Measurements from ENCODE around the gene LINC01488.

LINC01488 gene

GRCh38 chr11:69511358-69512055, 30.0 kb downstream of the LINC01488 start:
- peak; percentile 56 for DNase-seq

GRCh38 chr11:69512136-69512535, 30.7 kb downstream of the LINC01488 start:
- no peak for DNase-seq

DNA sequence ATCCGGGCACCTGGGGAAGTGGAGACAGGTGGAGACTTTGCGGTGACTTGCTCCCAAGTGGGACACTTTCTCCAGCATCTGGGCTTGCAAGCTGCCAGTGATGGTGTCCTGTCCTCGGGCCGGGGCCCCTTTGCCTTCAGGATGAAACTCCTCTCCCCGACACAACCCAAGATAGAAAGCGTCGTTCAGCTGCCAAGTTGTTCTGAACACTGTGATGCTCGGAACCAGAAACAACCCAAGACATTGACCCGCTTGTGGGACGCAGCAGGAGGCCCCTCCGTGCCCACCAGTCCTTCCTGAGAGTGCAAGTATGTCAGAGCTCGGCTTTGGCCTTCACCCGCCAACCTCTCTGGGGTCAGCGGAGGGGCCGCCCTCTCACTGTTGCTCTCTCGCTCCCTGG, 31.3 kb downstream of the LINC01488 start:
- DNase-seq: no peak

- no peak for DNase-seq
Observed at GRCh38 chr11:69513196-69513595, 31.7 kb downstream of the LINC01488 start.

DNA sequence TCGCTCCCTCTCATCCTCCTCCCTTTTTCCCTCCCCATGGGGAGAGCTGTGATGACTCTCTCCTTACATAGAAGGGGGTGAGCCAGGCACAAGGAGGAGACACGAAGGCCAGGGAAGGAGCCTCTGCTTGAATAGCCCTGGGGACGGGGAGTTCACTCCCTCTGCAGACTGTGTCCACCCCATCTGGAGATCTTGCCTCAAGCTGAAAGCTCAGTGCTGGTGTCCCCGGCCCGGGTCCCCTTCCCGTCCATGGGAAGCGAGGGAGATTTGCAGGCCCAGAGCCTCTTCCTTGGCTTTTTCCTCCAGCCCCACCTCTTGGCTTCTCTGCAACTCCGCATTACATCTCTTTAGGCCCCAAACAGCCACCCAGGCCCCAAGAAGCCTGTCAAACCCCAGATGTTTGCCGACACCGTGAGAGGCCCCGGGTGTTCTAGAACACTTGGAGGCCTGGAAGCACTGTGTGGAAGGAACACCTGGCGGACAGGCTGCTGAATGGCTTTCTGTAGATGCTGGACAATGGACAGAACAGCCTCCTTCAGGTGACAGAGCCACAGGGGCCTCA, 32.3 kb downstream of the LINC01488 start:
- DNase-seq: no peak

DNA sequence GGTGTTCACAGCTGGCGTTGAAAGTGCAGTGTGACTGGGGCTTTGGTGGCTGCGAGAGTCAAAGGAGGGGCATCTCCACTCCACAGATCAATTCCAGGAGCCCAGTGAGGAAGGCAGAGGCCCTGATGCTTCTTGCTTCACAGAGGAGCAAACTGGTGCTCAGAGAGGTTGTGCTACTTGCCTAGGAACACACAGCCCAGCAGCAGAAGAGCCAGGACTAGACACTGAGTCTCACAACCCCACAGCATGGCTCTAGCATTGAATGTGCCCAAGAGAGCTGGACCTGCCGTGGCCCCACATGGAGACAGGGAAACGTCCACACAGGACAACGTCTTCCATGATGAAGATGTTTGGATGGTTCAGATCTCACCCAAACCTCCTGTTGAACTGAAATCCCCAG, 33.3 kb downstream of the LINC01488 start:
- DNase-seq: no peak

DNA sequence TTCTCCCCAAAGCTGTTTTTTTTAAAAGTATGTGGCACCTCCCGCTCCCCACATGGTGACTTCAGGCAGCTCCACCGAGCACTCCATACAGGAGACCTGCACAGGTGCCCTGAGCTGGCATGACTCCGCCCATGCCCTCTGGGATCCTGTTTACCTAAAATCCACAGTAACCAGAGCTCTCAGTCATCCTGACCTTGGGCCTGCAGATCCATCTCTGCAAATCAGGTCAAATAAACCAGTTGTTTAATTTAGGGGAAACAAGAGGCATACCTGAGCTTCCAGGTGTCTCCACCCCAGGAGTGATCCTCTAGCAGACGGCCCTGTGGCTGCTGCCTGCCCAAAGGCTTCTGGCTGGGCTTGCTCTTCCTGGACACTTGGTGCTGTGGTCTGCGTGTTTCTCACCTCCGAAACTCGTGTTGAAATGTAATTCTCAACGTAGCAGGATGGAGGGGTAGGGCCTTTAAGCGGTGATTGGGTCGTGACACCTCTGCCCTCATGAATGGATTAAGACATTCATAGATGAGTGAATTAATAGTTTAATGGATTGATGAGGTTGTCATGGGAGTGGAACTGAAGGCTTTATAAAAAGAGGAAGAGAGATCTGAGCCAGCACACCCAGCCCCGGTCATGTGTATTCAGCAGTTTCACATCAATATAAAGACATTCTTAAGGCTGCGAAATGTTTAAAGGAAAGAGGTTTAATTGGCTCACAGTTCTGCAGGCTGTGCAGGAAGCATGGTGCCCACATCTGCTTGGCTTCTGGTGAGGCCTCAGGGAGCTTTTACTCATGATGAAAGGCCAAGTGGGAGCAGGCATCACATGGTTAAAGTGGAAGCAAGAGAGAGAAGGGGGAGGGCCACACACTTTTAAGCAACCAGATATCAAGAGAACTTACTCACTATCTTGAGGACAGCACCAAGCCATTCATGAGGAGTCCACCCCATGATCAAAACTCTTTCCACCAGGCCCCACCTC, 34.1 kb downstream of the LINC01488 start:
- DNase-seq: no peak

DNA sequence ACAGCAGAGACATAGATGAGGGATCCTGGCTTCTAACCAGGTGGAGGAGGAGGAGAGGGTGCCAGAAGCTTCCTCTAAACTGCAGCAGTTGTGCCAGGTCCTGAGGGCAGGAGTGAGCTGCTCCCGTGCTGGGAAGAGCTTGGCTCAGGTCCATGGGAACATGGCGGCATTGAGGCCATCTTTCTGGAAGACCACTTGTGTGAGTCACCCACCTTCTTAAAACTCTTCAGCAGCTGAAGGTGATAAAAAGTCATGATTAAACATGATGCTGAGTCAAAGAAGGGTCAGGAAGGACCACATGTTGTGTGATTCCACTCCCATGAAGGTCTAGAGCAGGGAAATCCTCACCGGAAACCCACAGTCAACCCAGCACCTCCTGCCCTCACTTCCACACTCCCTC, 35.1 kb downstream of the LINC01488 start:
- DNase-seq: no peak

GRCh38 chr11:69518081-69518950, 36.9 kb downstream of the LINC01488 start:
- peak; percentile 97 for DNase-seq

GRCh38 chr11:69520186-69520916, 38.9 kb downstream of the LINC01488 start:
- DNase-seq: peak; percentile 16

- DNase-seq: no peak
Observed at GRCh38 chr11:69521457-69521856, 40.0 kb downstream of the LINC01488 start.

GRCh38 chr11:69523453-69523852, 42.0 kb downstream of the LINC01488 start:
- DNase-seq: no peak

GRCh38 chr11:69524291-69524882, 42.9 kb downstream of the LINC01488 start:
- DNase-seq: peak; percentile 40

- no peak for DNase-seq
Observed at GRCh38 chr11:69524991-69525411, 43.5 kb downstream of the LINC01488 start.

GRCh38 chr11:69525516-69526452, 44.3 kb downstream of the LINC01488 start:
- DNase-seq: no peak

DNA sequence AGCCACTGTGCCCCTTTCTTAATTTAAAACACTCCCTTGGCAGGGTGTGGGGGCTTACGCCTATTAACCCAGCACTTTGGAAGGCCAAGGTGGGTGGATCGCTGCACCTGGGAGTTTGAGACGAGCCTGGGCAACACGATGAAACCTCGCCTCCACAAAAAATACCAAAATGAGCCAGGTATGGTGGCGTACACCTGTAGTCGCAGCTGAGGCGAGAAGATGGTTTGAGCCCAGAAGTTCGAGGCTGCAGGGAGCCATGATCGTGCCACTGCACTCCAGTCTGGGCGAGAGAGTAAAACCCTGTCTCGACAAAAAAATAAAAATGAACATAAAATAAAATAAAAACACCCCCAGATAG, 45.0 kb downstream of the LINC01488 start:
- DNase-seq: no peak

GRCh38 chr11:69529001-69529400, 47.5 kb downstream of the LINC01488 start:
- DNase-seq: no peak

DNA sequence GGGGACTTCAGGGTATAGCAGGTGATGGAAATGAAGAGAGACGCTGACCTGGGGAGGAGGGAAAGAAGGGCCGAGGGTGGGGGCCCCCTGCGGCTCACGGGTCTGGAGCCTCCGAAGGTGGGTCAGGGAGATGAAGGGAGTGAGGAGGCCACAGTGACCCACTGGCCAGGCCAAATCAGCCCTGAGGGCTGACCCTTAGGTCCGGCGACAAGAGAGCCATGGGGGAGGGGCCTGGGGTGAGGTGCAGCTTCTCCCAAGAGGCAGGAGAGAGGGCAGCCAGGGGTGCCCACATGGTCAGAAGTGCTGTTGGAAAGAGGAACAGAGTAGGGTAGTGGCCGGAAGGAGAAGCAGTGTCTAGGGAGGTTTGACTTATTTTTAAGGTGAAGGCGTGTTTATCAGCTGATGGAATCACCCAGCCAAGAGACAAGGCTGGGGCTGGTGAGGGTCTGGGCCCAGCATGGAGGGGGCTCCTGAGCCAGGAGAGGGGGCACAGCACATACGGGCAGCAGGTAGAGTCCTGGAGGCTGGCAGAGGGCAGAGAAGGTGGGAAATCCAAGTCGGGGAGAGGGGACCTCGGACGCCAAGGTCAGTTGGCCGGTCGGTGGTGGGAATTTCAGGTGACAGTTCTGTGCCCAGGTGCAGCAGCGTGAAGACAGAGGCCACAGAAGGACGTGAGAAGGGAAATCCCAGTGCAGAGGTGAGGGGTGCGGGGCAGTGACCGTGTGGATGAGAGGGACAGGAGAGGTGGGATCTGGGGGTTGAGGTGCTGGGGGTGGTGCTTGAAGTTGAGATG, 49.0 kb downstream of the LINC01488 start:
- no peak for DNase-seq

DNA sequence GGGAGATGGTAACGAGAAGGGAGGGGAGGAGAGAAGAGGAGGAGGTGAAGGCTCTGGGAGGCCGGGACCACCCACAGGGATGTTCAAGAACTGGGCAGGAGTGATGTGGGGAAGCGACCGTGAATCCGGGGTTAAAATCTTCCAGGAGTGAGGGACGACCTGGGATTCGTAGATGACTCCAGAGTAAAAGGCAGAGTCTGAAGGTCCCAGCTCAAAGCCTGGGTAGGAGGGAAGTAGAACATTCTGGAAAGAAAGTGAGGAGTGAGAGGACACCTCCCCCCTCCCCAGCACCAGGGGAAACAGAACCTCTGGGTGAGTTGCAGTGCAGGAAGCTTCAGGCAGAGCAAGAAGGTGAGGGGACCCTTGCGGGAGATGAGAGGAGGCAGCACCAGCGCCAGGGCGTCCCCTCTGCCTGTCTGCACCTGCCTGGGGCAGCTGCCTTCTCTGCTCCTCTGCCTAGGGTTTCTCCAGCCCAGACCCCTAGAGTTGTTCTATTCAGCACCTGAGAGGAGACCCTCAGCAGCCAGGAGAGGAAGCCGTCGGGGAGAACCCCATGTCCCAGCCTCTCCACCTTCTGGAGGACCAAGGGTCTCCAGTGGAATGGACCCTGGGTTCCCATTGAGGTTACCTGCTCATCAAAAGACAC, 49.7 kb downstream of the LINC01488 start:
- DNase-seq: no peak
